Osteocyte (in vitro differentiated cells): ENCODE data around the gene TOM1L2. TPM values are rescaled to one million over a fixed set of nuclear protein-coding genes. Genes with fewer than 3 reads are reported as not detected.

ENCODE experiments used
- DNase-seq: peaks from one replicate; pipeline ENCODE4 v3.0.0; 2021; ENCODE audit warnings: mixed read lengths; ENCODE audit not compliant: unreplicated experiment; ENCODE audit errors: extremely low spot score
- H3K27ac Mint-ChIP-seq: one replicate; pipeline ENCODE4 v1.8.0; 2021; ENCODE audit warnings: mild to moderate bottlenecking, mixed read lengths; ENCODE audit not compliant: unreplicated experiment
- H3K27me3 Mint-ChIP-seq: one replicate; pipeline ENCODE4 v1.8.0; 2021; ENCODE audit warnings: mixed read lengths; ENCODE audit not compliant: unreplicated experiment
- H3K36me3 Mint-ChIP-seq: one replicate; pipeline ENCODE4 v1.8.0; 2021; ENCODE audit warnings: mixed read lengths; ENCODE audit not compliant: unreplicated experiment
- H3K4me1 Mint-ChIP-seq: one replicate; pipeline ENCODE4 v1.8.0; 2021; ENCODE audit warnings: mixed read lengths; ENCODE audit not compliant: unreplicated experiment
- H3K4me3 Mint-ChIP-seq: one replicate; pipeline ENCODE4 v1.8.0; 2021; ENCODE audit warnings: mild to moderate bottlenecking, moderate library complexity, mixed read lengths; ENCODE audit not compliant: unreplicated experiment
- H3K9me3 Mint-ChIP-seq: one replicate; pipeline ENCODE4 v1.8.0; 2021; ENCODE audit warnings: mixed read lengths; ENCODE audit not compliant: unreplicated experiment
- total RNA-seq: library from RNA; stranded (reverse); gene quantifications from 2 replicates; pipeline ENCODE4 v1.2.1, GENCODE V29; 2021
- TF ChIP-seq, protein P1 (sequence below): fragments of 200-600 bp; sonication (generic); IDR thresholded peaks from 2 replicates; pipeline ENCODE4 v1.5.0; 2021; ENCODE audit warnings: antibody characterized with exemption, mild to moderate bottlenecking, moderate library complexity

TOM1L2 gene
- total RNA-seq, 1 donor from 2014 or later, result 69.7 TPM

DNA sequence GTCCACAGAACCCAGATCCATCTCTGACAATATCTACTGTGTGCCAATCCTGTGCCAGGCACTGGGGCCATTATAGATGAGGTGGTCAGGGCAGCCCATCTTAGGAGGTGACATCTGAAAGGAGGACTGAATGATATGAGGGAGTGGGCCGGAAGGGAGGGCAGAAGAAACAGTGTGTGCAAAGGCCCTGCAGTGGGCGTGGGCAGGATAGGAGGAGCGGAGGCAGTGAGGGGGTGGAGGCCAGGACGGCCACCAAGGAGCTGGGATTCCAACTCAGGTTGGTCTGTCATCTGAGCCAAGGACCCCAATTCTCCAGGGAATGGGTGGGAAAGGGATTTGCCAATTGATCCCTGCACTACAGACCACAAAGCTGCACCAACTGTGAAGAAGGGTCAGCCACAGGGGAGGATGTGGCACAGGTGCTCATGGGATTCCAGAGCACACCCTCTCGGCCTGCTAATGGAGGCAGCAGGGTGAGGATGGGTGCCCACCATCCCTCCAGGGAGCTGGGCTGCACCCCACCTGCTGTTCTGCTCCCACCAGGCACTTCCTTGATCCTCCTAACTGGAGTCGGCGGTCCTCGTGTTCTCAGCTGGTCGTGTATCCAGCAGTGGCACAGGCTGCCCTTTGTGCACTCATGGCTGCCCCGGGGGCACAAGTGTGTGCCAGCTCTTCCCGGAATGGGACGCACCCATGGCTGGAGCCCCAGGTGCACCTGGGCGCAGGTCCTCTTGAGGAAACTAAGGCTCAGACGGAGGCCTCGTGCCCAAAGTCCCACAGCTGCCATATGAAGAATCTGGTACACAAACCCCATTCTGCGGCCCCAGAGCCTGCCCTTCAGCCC lies 145.0 kb downstream of the TOM1L2 start:
- Mint-ChIP-seq H3K27me3 (no peaks in the 10 kb centered on the region), H3K27ac (peak overlapping the region; percentile 39)

DNA sequence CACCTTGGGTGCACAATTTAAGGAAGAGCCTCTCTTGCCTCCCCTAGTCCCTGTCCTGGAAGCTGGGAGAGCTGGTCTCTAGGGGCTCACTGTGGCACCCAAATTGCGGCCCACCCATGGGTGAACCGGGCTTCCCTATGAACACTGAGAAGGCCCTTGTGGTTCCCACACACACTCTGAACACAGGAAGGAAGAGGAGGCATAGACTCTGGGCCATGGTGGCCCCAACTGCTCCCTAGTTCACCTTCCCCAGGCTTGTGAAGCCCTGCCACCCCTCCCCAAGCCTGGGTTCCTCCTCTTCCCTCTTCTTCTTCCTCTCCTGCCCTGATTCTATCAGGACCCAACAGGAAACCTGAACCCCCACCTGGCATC lies 145.9 kb downstream of the TOM1L2 start:
- Mint-ChIP-seq H3K4me1 (peaks cover 64% of the 10 kb centered on the region), H3K36me3 (no peaks in the 10 kb centered on the region), H3K27ac (peak overlapping the region; percentile 39), H3K27me3 (no peaks in the 10 kb centered on the region), H3K4me3 (no peak overlapping the region), H3K9me3 (no peaks in the 10 kb centered on the region)
- TF ChIP-seq, protein P1, sequence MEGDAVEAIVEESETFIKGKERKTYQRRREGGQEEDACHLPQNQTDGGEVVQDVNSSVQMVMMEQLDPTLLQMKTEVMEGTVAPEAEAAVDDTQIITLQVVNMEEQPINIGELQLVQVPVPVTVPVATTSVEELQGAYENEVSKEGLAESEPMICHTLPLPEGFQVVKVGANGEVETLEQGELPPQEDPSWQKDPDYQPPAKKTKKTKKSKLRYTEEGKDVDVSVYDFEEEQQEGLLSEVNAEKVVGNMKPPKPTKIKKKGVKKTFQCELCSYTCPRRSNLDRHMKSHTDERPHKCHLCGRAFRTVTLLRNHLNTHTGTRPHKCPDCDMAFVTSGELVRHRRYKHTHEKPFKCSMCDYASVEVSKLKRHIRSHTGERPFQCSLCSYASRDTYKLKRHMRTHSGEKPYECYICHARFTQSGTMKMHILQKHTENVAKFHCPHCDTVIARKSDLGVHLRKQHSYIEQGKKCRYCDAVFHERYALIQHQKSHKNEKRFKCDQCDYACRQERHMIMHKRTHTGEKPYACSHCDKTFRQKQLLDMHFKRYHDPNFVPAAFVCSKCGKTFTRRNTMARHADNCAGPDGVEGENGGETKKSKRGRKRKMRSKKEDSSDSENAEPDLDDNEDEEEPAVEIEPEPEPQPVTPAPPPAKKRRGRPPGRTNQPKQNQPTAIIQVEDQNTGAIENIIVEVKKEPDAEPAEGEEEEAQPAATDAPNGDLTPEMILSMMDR, result no peak
- no peak for DNase-seq

More for the DNA sequence above, 145.0 kb downstream of the TOM1L2 start:
- H3K9me3 Mint-ChIP-seq, result no peaks in the 10 kb centered on the region
- peaks cover 56% of the 10 kb centered on the region for H3K4me1 Mint-ChIP-seq
- H3K36me3 Mint-ChIP-seq, result no peaks in the 10 kb centered on the region
- H3K4me3 Mint-ChIP-seq, result no peak overlapping the region
- TF ChIP-seq, protein P1, result no peak
- DNase-seq, result no peak

DNA sequence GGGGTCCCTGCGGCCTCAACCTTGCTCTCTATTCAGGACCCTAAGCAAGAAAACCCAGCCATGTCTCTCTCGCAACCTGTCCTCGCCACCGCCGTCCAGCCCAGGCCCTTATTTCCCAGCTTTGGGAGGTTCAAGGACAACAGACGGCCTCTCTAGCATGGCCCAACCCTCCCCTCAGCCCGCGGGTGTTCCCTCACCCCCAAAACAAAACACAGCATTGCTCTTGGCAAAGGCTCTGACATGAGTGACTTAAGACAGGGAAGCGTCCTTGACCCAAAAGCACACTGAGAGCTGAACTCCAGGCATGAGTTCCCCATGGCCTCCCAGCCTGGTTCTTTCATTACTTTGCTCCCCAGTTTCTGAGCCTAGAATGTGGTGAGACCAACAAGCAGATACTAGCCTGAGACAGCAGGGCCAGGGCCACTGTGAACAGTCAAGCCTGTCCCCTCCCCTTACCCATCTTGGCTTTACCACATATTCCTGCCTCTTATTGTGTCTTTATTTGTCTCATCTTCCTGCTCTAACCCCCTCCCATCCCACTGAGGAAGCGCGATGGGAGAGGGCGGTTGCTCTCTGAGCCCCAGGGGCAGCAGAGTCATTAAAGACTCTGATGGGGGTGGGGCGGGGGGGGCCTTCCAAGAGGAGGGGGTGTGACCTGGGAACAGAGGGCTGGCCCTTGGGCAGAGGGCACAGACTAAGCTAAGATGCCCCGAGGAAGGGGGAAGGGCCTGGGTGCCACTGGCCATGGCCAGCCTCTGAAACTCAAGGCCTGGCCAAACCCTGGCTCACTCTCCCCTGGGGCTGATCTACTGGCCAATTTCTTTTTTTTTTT lies 147.2 kb downstream of the TOM1L2 start:
- H3K27ac Mint-ChIP-seq, result peak overlapping the region; percentile 85
- H3K4me1 Mint-ChIP-seq, result peaks cover 71% of the 10 kb centered on the region
- no peaks in the 10 kb centered on the region for H3K9me3 Mint-ChIP-seq
- TF ChIP-seq, protein P1, result no peak
- no peaks in the 10 kb centered on the region for H3K27me3 Mint-ChIP-seq
- no peak for DNase-seq
- peak overlapping the region; percentile 63 for H3K4me3 Mint-ChIP-seq
- no peaks in the 10 kb centered on the region for H3K36me3 Mint-ChIP-seq

DNA sequence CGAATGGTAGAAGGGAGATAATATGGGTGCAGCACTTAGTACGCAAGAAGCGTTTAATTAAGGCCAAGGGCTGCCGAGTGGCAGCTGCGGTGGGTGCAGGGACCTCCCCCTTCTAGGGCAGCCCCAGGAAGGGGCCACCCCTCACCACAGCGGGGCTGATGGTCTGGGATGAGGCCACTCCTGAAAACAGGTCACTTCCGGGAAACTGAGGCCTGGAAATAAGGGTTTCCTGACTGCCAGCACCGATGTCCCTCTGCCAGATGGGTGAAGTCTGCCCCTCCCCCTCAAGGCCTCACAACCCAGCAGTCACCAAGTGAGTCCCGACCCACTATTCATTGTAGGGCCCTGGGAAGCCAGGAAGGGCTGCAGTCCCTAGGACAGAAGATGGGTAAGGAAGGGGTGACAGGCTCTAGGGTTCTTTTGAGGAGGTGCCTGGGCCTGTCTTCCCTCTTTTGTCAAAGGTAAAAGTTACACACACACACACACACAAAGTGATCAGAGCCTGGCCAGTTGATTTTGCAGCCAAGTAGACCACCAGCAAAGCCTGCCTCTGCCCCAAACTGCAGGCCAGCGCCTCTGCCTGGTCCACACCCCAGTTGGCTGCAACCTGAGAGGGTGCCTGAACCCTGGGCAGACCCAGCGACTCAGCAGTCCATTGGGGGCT lies 147.9 kb downstream of the TOM1L2 start:
- Mint-ChIP-seq H3K4me1 (peaks cover 76% of the 10 kb centered on the region), H3K36me3 (no peaks in the 10 kb centered on the region), H3K27me3 (no peaks in the 10 kb centered on the region), H3K4me3 (peak overlapping the region; percentile 63), H3K27ac (peak overlapping the region; percentile 85), H3K9me3 (no peaks in the 10 kb centered on the region)
- TF ChIP-seq, protein P1, result no peak
- no peak for DNase-seq
